Measurements from ENCODE around the gene PGAP3. TPM values are rescaled to one million over a fixed set of nuclear protein-coding genes. Genes with fewer than 3 reads are reported as not detected.

PGAP3 gene
- total RNA-seq, 1 experiment from 2014 or later = 5.9 TPM

- Histone ChIP-seq H3K36me3 (ENCODE audit: low read depth, low read length) (no peaks in the 10 kb centered on the region), H3K4me2 (ENCODE audit: low read length) (no peak overlapping the region), H3K9me2 (replicated peaks; ENCODE audit: low read length) (no peaks in the 10 kb centered on the region), H3K79me2 (ENCODE audit: low read length) (no peaks in the 10 kb centered on the region), H3K27ac (ENCODE audit: low read length) (no peak overlapping the region), H3F3A (ENCODE audit: low read length, unreplicated experiment) (no peaks in the 10 kb centered on the region), H3K27me3 (ENCODE audit: low read length) (no peaks in the 10 kb centered on the region), H3K9me3 (ENCODE audit: low read length) (no peaks in the 10 kb centered on the region), H3K4me3 (ENCODE audit: low read length) (no peak overlapping the region), H3K4me1 (ENCODE audit: insufficient read depth, low read length) (peaks cover 15% of the 10 kb centered on the region; the same call in 1 of the 2 replicates), H2AFZ (ENCODE audit: low read length) (no peak overlapping the region), H4K20me1 (ENCODE audit: low read length) (no peaks in the 10 kb centered on the region), H3K9ac (ENCODE audit: low read length) (no peak overlapping the region)
- intact Hi-C loops (cut with micrococcal nuclease) = no loop called here
- DNase-seq (no peak), ATAC-seq (no peak)
- ChIA-PET CTCF (interaction anchor here (1.2 kb wide), 1 partner anchor 51 kb away, joined by 4 read pairs; no protein-coding TSS in a partner anchor), POLR2A (ENCODE audit: unreplicated experiment) (no interaction called here)
- no TSS peak for BruUV-seq (replicated peaks)
- TF ChIP-seq EZH2 (IDR thresholded peaks at IDR 0.05; ENCODE audit: low read length, unreplicated experiment) (no peak), CTCF (conservative IDR thresholded peaks at IDR 0.05; ENCODE audit: low read depth, low read length) (no peak), EZH2phosphoT487 (IDR thresholded peaks at IDR 0.05; ENCODE audit: borderline replicate concordance, low read length) (no peak)
These were observed 15.1 kb downstream of the PGAP3 start for GRCh38 chr17:39672522-39673334.

- Histone ChIP-seq H3F3A (ENCODE audit: low read length, unreplicated experiment) (no peaks in the 10 kb centered on the region), H3K9me3 (ENCODE audit: low read length) (no peaks in the 10 kb centered on the region), H3K79me2 (ENCODE audit: low read length) (no peaks in the 10 kb centered on the region), H3K9ac (ENCODE audit: low read length) (no peak overlapping the region), H3K27me3 (ENCODE audit: low read length) (no peaks in the 10 kb centered on the region), H4K20me1 (ENCODE audit: low read length) (no peaks in the 10 kb centered on the region), H3K4me2 (ENCODE audit: low read length) (no peak overlapping the region), H3K36me3 (ENCODE audit: low read depth, low read length) (no peaks in the 10 kb centered on the region), H3K4me1 (ENCODE audit: insufficient read depth, low read length) (peaks cover 15% of the 10 kb centered on the region; the same call in 1 of the 2 replicates), H3K9me2 (replicated peaks; ENCODE audit: low read length) (no peaks in the 10 kb centered on the region), H3K4me3 (ENCODE audit: low read length) (no peak overlapping the region), H2AFZ (ENCODE audit: low read length) (no peak overlapping the region), H3K27ac (ENCODE audit: low read length) (no peak overlapping the region)
- TF ChIP-seq EZH2 (IDR thresholded peaks at IDR 0.05; ENCODE audit: low read length, unreplicated experiment) = no peak
- peak; percentile 63 for TF ChIP-seq CTCF (conservative IDR thresholded peaks at IDR 0.05; ENCODE audit: low read depth, low read length)
- BruUV-seq (replicated peaks) = no TSS peak
- CTCF ChIA-PET = interaction anchor here (0.6 to 1.2 kb wide), 3 partner anchors 18 to 50 kb away, joined by 3 to 4 read pairs (median 3); no protein-coding TSS in a partner anchor
- intact Hi-C loops (cut with micrococcal nuclease) = no loop called here
- DNase-seq (peak; percentile 25), ATAC-seq (peak; percentile 51)
- POLR2A ChIA-PET (ENCODE audit: unreplicated experiment) = no interaction called here
These were observed 16.0 kb downstream of the PGAP3 start for GRCh38 chr17:39671651-39672521.

All from PC-3 (cell line).